Measurements from ENCODE around the gene AGAP1.

- TF ChIP-seq CTCF (IDR thresholded peaks at IDR 0.05), result no peak
- TF ChIP-seq POLR2A (IDR thresholded peaks at IDR 0.05), result no peak
These were observed 133.8 kb downstream of the AGAP1 start for GRCh38 chr2:235627682-235628081.

Measured in vagina (tissue), 2 donors.